IPS-20b (cell line): ENCODE data around the gene SEMG2.
A peak's percentile ranks its signal among the peaks of the same experiment; 100 is the strongest.

ENCODE experiments used
- H3K27ac ChIP-seq: one replicate; pipeline ENCODE4 v1.5.1; 2013; ENCODE audit warnings: low read length
- H3K27me3 ChIP-seq: 2 replicates; pipeline ENCODE4 v1.6.1; 2013; ENCODE audit warnings: mild to moderate bottlenecking, low read length, inconsistent platforms; ENCODE audit not compliant: insufficient read depth
- H3K36me3 ChIP-seq: 2 replicates; pipeline ENCODE4 v1.6.1; 2013; ENCODE audit warnings: low read depth, mild to moderate bottlenecking, inconsistent platforms, low read length, moderate library complexity; ENCODE audit not compliant: insufficient read depth
- H3K4me1 ChIP-seq: 2 replicates; pipeline ENCODE4 v1.6.1; 2013; ENCODE audit warnings: mild to moderate bottlenecking, control low read depth, inconsistent platforms, low read length, moderate library complexity; ENCODE audit not compliant: insufficient read depth
- H3K4me3 ChIP-seq: 2 replicates; pipeline ENCODE4 v1.5.1; 2013; ENCODE audit warnings: mild to moderate bottlenecking, low read length, inconsistent platforms
- H3K9ac ChIP-seq: 2 replicates; pipeline ENCODE4 v1.6.1; 2013; ENCODE audit warnings: low read depth, mild to moderate bottlenecking, inconsistent platforms, low read length, moderate library complexity
- H3K9me3 ChIP-seq: 2 replicates; pipeline ENCODE4 v1.6.1; 2013; ENCODE audit warnings: mild to moderate bottlenecking, low read depth, low read length, inconsistent platforms; ENCODE audit not compliant: insufficient read depth

The SEMG2 gene

GRCh38 chr20:45193331-45193730 is 27.8 kb upstream of the SEMG2 start:
- Histone ChIP-seq H3K9ac (no peak overlapping the region), H3K27ac (no peak overlapping the region), H3K9me3 (no peaks in the 10 kb centered on the region), H3K36me3 (no peaks in the 10 kb centered on the region), H3K27me3 (no peaks in the 10 kb centered on the region), H3K4me3 (no peak overlapping the region), H3K4me1 (no peaks in the 10 kb centered on the region)

GRCh38 chr20:45206725-45207124 is 14.4 kb upstream of the SEMG2 start, which contains the start of gene SEMG1:
TSS of gene SEMG1 (plus strand) at chr20:45207033. CDS start at chr20:45207054, 21 bp downstream.
- peaks cover 25% of the 10 kb centered on the region; the same call in 1 of the 2 replicates for H3K4me1 ChIP-seq
- H3K4me3 ChIP-seq = no peak within 1 kb of the TSS
- no peak within 1 kb of the TSS for H3K9ac ChIP-seq
- no peaks in the 10 kb centered on the region for H3K36me3 ChIP-seq
- H3K27ac ChIP-seq = no peak within 1 kb of the TSS
- H3K27me3 ChIP-seq = no peaks in the 10 kb centered on the region
- H3K9me3 ChIP-seq = no peaks in the 10 kb centered on the region

- Histone ChIP-seq H3K27ac (peak overlapping the region; percentile 21), H3K4me1 (peaks cover 25% of the 10 kb centered on the region; the same call in 1 of the 2 replicates), H3K27me3 (no peaks in the 10 kb centered on the region), H3K9ac (no peak overlapping the region), H3K4me3 (peak overlapping the region; percentile 22; the same call in 1 of the 2 replicates), H3K36me3 (no peaks in the 10 kb centered on the region), H3K9me3 (no peaks in the 10 kb centered on the region)
These were observed 11.2 kb upstream of the SEMG2 start for GRCh38 chr20:45209924-45210323.

GRCh38 chr20:45211569-45212474 is 9.4 kb upstream of the SEMG2 start:
- Histone ChIP-seq H3K27me3 (no peaks in the 10 kb centered on the region), H3K9me3 (no peaks in the 10 kb centered on the region), H3K27ac (no peak overlapping the region), H3K4me3 (no peak overlapping the region), H3K36me3 (no peaks in the 10 kb centered on the region), H3K9ac (no peak overlapping the region), H3K4me1 (peaks cover 25% of the 10 kb centered on the region; the same call in 1 of the 2 replicates)

- H3K9me3 ChIP-seq = no peaks in the 10 kb centered on the region
- H3K27me3 ChIP-seq = no peaks in the 10 kb centered on the region
- H3K4me3 ChIP-seq = no peak overlapping the region
- H3K36me3 ChIP-seq = no peaks in the 10 kb centered on the region
- peaks cover 22% of the 10 kb centered on the region; the same call in 1 of the 2 replicates for H3K4me1 ChIP-seq
- no peak overlapping the region for H3K27ac ChIP-seq
- H3K9ac ChIP-seq = no peak overlapping the region
These were observed 8.3 kb upstream of the SEMG2 start for GRCh38 chr20:45212836-45213235.

GRCh38 chr20:45218124-45218523 is 3.0 kb upstream of the SEMG2 start:
- H3K4me1 ChIP-seq = no peaks in the 10 kb centered on the region
- H3K36me3 ChIP-seq = no peaks in the 10 kb centered on the region
- H3K9ac ChIP-seq = no peak overlapping the region
- no peak overlapping the region for H3K4me3 ChIP-seq
- no peak overlapping the region for H3K27ac ChIP-seq
- H3K9me3 ChIP-seq = no peaks in the 10 kb centered on the region
- H3K27me3 ChIP-seq = no peaks in the 10 kb centered on the region; the same call in 1 of the 2 replicates

- no peaks in the 10 kb centered on the region for H3K9me3 ChIP-seq
- no peak overlapping the region for H3K27ac ChIP-seq
- H3K27me3 ChIP-seq = no peaks in the 10 kb centered on the region; the same call in 1 of the 2 replicates
- no peaks in the 10 kb centered on the region for H3K36me3 ChIP-seq
- no peaks in the 10 kb centered on the region for H3K4me1 ChIP-seq
- no peak overlapping the region for H3K4me3 ChIP-seq
- no peak overlapping the region for H3K9ac ChIP-seq
These were observed 2.5 kb upstream of the SEMG2 start for GRCh38 chr20:45218636-45219035.

- Histone ChIP-seq H3K9ac (no peak overlapping the region), H3K4me1 (no peaks in the 10 kb centered on the region), H3K36me3 (no peaks in the 10 kb centered on the region), H3K27ac (no peak overlapping the region), H3K9me3 (no peaks in the 10 kb centered on the region), H3K27me3 (peaks cover 5% of the 10 kb centered on the region; the same call in 1 of the 2 replicates), H3K4me3 (no peak overlapping the region)
These were observed 2.0 kb downstream of the SEMG2 start for GRCh38 chr20:45223136-45223535.

- H3K36me3 ChIP-seq = no peaks in the 10 kb centered on the region
- no peak overlapping the region for H3K4me3 ChIP-seq
- no peaks in the 10 kb centered on the region for H3K4me1 ChIP-seq
- H3K9ac ChIP-seq = no peak overlapping the region
- no peaks in the 10 kb centered on the region for H3K9me3 ChIP-seq
- peaks cover 5% of the 10 kb centered on the region; the same call in 1 of the 2 replicates for H3K27me3 ChIP-seq
- no peak overlapping the region for H3K27ac ChIP-seq
These were observed 5.1 kb downstream of the SEMG2 start for GRCh38 chr20:45226287-45226686.

GRCh38 chr20:45229264-45230056 is 8.3 kb downstream of the SEMG2 start:
- Histone ChIP-seq H3K4me3 (no peak overlapping the region), H3K27me3 (peaks cover 5% of the 10 kb centered on the region; the same call in 1 of the 2 replicates), H3K9me3 (no peaks in the 10 kb centered on the region), H3K36me3 (no peaks in the 10 kb centered on the region), H3K27ac (no peak overlapping the region), H3K9ac (no peak overlapping the region), H3K4me1 (no peaks in the 10 kb centered on the region)

GRCh38 chr20:45230631-45231030 is 9.5 kb downstream of the SEMG2 start:
- H3K9me3 ChIP-seq = no peaks in the 10 kb centered on the region
- H3K9ac ChIP-seq = no peak overlapping the region
- H3K27me3 ChIP-seq = peaks cover 5% of the 10 kb centered on the region; the same call in 1 of the 2 replicates
- no peaks in the 10 kb centered on the region for H3K36me3 ChIP-seq
- no peak overlapping the region for H3K27ac ChIP-seq
- no peak overlapping the region for H3K4me3 ChIP-seq
- no peaks in the 10 kb centered on the region for H3K4me1 ChIP-seq
